Measurements from ENCODE around the gene SH3TC1. TPM values are rescaled to one million over a fixed set of nuclear protein-coding genes. Genes with fewer than 3 reads are reported as not detected.

SH3TC1 gene
- total RNA-seq, 2 experiments from 2014 or later = 119 to 127 TPM

- Histone ChIP-seq H3K36me3 (ENCODE audit: insufficient read depth, low read length) (peaks cover 56% of the 10 kb centered on the region), H3K27ac (ENCODE audit: low read depth in 1 of 2, low read length in 2 of 2) (no peak overlapping the region), H3K9me3 (ENCODE audit: control insufficient read depth in 1 of 2, insufficient read depth in 1 of 2, low read length in 2 of 2) (no peaks in the 10 kb centered on the region), H3K27me3 (ENCODE audit: control insufficient read depth in 1 of 2, insufficient read depth in 2 of 2, low read length in 2 of 2) (no peaks in the 10 kb centered on the region), H3K4me3 (ENCODE audit: low read length) (no peak overlapping the region), H3K4me1 (ENCODE audit: insufficient read depth, low read length) (peaks cover 13% of the 10 kb centered on the region)
- ChIA-PET CTCF (no interaction called here), POLR2A (no interaction called here)
- Mint-ChIP-seq H3K9me3 (peaks cover 2% of the 10 kb centered on the region), H3K27ac (no peak overlapping the region), H3K4me3 (no peak overlapping the region), H3K4me1 (ENCODE audit: low read depth) (peaks cover 8% of the 10 kb centered on the region), H3K27me3 (no peaks in the 10 kb centered on the region), H3K36me3 (ENCODE audit: low read depth) (peaks cover 17% of the 10 kb centered on the region)
- no peak for TF ChIP-seq CTCF (IDR thresholded peaks at IDR 0.05)
- DNase-seq = no peak
- intact Hi-C loops (cut with DNase I, micrococcal nuclease) = no loop called here
- ATAC-seq (ENCODE audit: poor library complexity) = no peak
Observed at GRCh38 chr4:8234715-8235114, 35.6 kb downstream of the SH3TC1 start.

GRCh38 chr4:8235224-8235623 lies 36.1 kb downstream of the SH3TC1 start:
- ChIA-PET CTCF (no interaction called here), POLR2A (no interaction called here)
- peaks cover 11% of the 10 kb centered on the region for H3K4me1 ChIP-seq (ENCODE audit: insufficient read depth, low read length)
- H3K36me3 ChIP-seq (ENCODE audit: insufficient read depth, low read length) = peaks cover 56% of the 10 kb centered on the region
- Mint-ChIP-seq H3K27ac (no peak overlapping the region), H3K4me1 (ENCODE audit: low read depth) (peaks cover 5% of the 10 kb centered on the region), H3K27me3 (no peaks in the 10 kb centered on the region), H3K4me3 (no peak overlapping the region), H3K9me3 (peaks cover 2% of the 10 kb centered on the region), H3K36me3 (ENCODE audit: low read depth) (peaks cover 17% of the 10 kb centered on the region)
- no peak for TF ChIP-seq CTCF (IDR thresholded peaks at IDR 0.05)
- no peaks in the 10 kb centered on the region for H3K27me3 ChIP-seq (ENCODE audit: control insufficient read depth in 1 of 2, insufficient read depth in 2 of 2, low read length in 2 of 2)
- no peaks in the 10 kb centered on the region for H3K9me3 ChIP-seq (ENCODE audit: control insufficient read depth in 1 of 2, insufficient read depth in 1 of 2, low read length in 2 of 2)
- intact Hi-C loops (cut with DNase I, micrococcal nuclease) = no loop called here
- ATAC-seq (ENCODE audit: poor library complexity) (no peak), DNase-seq (no peak)
- H3K4me3 ChIP-seq (ENCODE audit: low read length) = no peak overlapping the region
- H3K27ac ChIP-seq (ENCODE audit: low read depth in 1 of 2, low read length in 2 of 2) = no peak overlapping the region

GRCh38 chr4:8235686-8236085 lies 36.6 kb downstream of the SH3TC1 start:
- Histone ChIP-seq H3K9me3 (ENCODE audit: control insufficient read depth in 1 of 2, insufficient read depth in 1 of 2, low read length in 2 of 2) (no peaks in the 10 kb centered on the region), H3K4me3 (ENCODE audit: low read length) (no peak overlapping the region), H3K27ac (ENCODE audit: low read depth in 1 of 2, low read length in 2 of 2) (no peak overlapping the region), H3K36me3 (ENCODE audit: insufficient read depth, low read length) (peaks cover 56% of the 10 kb centered on the region), H3K4me1 (ENCODE audit: insufficient read depth, low read length) (peaks cover 11% of the 10 kb centered on the region), H3K27me3 (ENCODE audit: control insufficient read depth in 1 of 2, insufficient read depth in 2 of 2, low read length in 2 of 2) (no peaks in the 10 kb centered on the region)
- intact Hi-C loops (cut with DNase I, micrococcal nuclease) = no loop called here
- ChIA-PET CTCF (no interaction called here), POLR2A (no interaction called here)
- DNase-seq (no peak), ATAC-seq (ENCODE audit: poor library complexity) (no peak)
- Mint-ChIP-seq H3K4me3 (no peak overlapping the region), H3K27me3 (no peaks in the 10 kb centered on the region), H3K27ac (no peak overlapping the region), H3K9me3 (peaks cover 2% of the 10 kb centered on the region), H3K36me3 (ENCODE audit: low read depth) (peaks cover 17% of the 10 kb centered on the region), H3K4me1 (ENCODE audit: low read depth) (peaks cover under 1% of the 10 kb centered on the region)
- TF ChIP-seq CTCF (IDR thresholded peaks at IDR 0.05) = no peak

Data from CD4-positive, alpha-beta T cell (primary cell).